Raji (cell line): ENCODE measurements around the gene CEP170.
A peak's percentile ranks its signal among the peaks of the same experiment; 100 is the strongest.

ENCODE experiments used
- POLR2A ChIP-seq: IDR thresholded peaks from 2 replicates; pipeline ENCODE4 v1.6.1; 2011; ENCODE audit warnings: low read depth, low read length, control low read depth; ENCODE audit not compliant: insufficient read depth

The CEP170 gene

GRCh38 chr1:243227622-243228021 lies 27.5 kb downstream of the CEP170 start:
- TF ChIP-seq POLR2A: no peak

- no peak for TF ChIP-seq POLR2A
Observed at GRCh38 chr1:243218059-243218458, 37.0 kb downstream of the CEP170 start.

- no peak for TF ChIP-seq POLR2A
Observed at GRCh38 chr1:243217349-243217748, 37.7 kb downstream of the CEP170 start.

GRCh38 chr1:243216741-243217140 lies 38.3 kb downstream of the CEP170 start:
- TF ChIP-seq POLR2A: no peak

- no peak for TF ChIP-seq POLR2A
Observed at GRCh38 chr1:243213045-243213787, 41.9 kb downstream of the CEP170 start.

- no peak for TF ChIP-seq POLR2A
Observed at GRCh38 chr1:243179720-243180119, 75.4 kb downstream of the CEP170 start.

- TF ChIP-seq POLR2A: peak; percentile 43
Observed at GRCh38 chr1:243114059-243114713, 140.9 kb downstream of the CEP170 start.

- peak; percentile 57 for TF ChIP-seq POLR2A
Observed at GRCh38 chr1:243101551-243102050, 153.5 kb downstream of the CEP170 start.
